DND-41 (cell line): ENCODE data around the gene CHCT1.

ENCODE experiments used
- CTCF ChIP-seq: IDR thresholded peaks from 2 replicates; pipeline ENCODE4 v1.5.1; 2012; ENCODE audit warnings: borderline replicate concordance, low read length, moderate library complexity, mild to moderate bottlenecking; ENCODE audit not compliant: poor library complexity, severe bottlenecking; ENCODE audit errors: extremely low read depth
- EZH2 ChIP-seq: IDR thresholded peaks from 3 replicates; pipeline ENCODE4 v1.6.1; 2012; ENCODE audit warnings: borderline replicate concordance, low read depth, mild to moderate bottlenecking, moderate library complexity, low read length, inconsistent platforms; ENCODE audit not compliant: severe bottlenecking

GRCh38 chr17:60392042-60392844, 30.0 kb upstream of the CHCT1 start, which contains the start of gene USP32:
- TF ChIP-seq CTCF (peak; percentile 41), EZH2 (no peak)
